ENCODE data around the gene PSMD3. TPM values are rescaled to one million over a fixed set of nuclear protein-coding genes. Genes with fewer than 3 reads are reported as not detected.

The PSMD3 gene
- polyA plus RNA-seq (2011; rRNA removed) (57.0 and 104 TPM in 2 replicates), polyA minus RNA-seq (2011; rRNA and poly(A)+ RNA removed) (60.9 and 77.5 TPM in 2 replicates)

DNA sequence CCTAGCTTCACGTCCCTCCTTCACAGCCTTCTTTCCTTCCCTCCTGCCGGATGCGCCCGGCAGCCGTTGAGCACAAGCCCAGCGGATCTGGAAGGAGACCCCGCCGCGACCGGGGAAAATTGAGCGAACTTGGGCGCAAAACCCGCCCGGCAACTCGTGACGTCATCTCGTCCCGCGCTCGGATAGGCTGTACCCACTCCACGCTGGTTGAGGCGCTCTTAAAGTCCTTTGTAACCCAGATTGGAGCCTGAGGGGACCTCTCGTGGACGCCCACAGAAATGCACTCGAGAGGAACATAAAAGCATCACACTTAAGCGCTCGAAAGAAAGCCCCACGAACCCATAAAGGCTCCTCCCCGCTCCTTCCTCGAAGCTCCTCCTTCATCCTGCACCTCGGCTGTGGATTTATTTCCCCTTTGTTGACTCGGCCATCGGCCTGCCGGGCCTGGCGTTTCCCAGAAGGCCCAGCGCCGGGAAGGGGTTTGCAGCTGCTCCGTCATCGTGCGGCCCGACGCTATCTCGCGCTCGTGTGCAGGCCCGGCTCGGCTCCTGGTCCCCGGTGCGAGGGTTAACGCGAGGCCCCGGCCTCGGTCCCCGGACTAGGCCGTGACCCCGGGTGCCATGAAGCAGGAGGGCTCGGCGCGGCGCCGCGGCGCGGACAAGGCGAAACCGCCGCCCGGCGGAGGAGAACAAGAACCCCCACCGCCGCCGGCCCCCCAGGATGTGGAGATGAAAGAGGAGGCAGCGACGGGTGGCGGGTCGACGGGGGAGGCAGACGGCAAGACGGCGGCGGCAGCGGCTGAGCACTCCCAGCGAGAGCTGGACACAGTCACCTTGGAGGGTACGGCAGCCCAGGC lies at the start of gene PSMD3:
TSS of gene PSMD3 (plus strand) at position 457 of the 856 bp plus-strand sequence. CDS start at position 621, 164 bp downstream.
- peaks cover 12% of the 10 kb centered on the region for H3K36me3 ChIP-seq (ENCODE audit: control insufficient read depth, insufficient read depth, low read length)
- TF ChIP-seq CTCF (IDR thresholded peaks at IDR 0.05; ENCODE audit: insufficient read depth, low read depth, low read length) = peak; percentile 80
- ChIA-PET CTCF (interaction anchor here (0.5 to 5.5 kb wide), 28 partner anchors 10 to 359 kb away, joined by 3 to 51 read pairs (median 3); partner anchors contain the start of genes GSDMA, IKZF3, MED24 and NR1D1), POLR2A (no interaction called here)
- H3K4me3 ChIP-seq (ENCODE audit: low read depth, low read length) = peak within 1 kb of the TSS; percentile 75
- DNase-seq (ENCODE audit: low read depth) = peak; percentile 99
- H3K27me3 ChIP-seq (ENCODE audit: control insufficient read depth, insufficient read depth, low read length) = no peaks in the 10 kb centered on the region

DNA sequence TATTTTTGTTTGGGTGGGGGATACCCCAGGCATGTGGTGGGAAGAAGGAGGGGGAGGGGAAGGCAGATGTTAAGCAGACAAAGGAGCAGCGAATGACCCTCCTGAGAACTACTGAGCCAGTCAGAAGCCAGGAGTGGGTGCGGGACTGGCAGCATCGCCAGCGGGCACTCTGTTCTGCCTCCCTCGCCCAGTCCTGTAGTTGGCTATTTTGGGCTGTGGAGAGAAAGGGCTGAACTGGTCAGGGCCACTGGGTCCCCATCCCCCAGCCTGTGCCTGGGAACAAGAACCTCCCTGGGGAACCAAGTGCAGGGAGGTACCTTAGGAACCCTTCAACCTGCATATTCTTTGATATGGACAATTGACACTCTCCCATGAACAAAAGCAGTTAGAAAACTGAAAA lies 46.7 kb upstream of the PSMD3 start:
- Histone ChIP-seq H3K27me3 (ENCODE audit: control insufficient read depth, insufficient read depth, low read length) (no peaks in the 10 kb centered on the region), H3K4me3 (ENCODE audit: low read depth, low read length) (no peak overlapping the region), H3K36me3 (ENCODE audit: control insufficient read depth, insufficient read depth, low read length) (no peaks in the 10 kb centered on the region)
- CTCF ChIA-PET = no interaction called here
- no peak for TF ChIP-seq CTCF (IDR thresholded peaks at IDR 0.05; ENCODE audit: insufficient read depth, low read depth, low read length)
- POLR2A ChIA-PET = no interaction called here
- DNase-seq (ENCODE audit: low read depth) = no peak

- TF ChIP-seq CTCF (IDR thresholded peaks at IDR 0.05; ENCODE audit: insufficient read depth, low read depth, low read length) = no peak
- ChIA-PET POLR2A (no interaction called here), CTCF (no interaction called here)
- H3K27me3 ChIP-seq (ENCODE audit: control insufficient read depth, insufficient read depth, low read length) = no peaks in the 10 kb centered on the region
- H3K4me3 ChIP-seq (ENCODE audit: low read depth, low read length) = no peak overlapping the region
- no peaks in the 10 kb centered on the region for H3K36me3 ChIP-seq (ENCODE audit: control insufficient read depth, insufficient read depth, low read length)
- no peak for DNase-seq (ENCODE audit: low read depth)
Observed at GRCh38 chr17:39934324-39934723, 46.3 kb upstream of the PSMD3 start.

GRCh38 chr17:39935909-39936308 lies 44.7 kb upstream of the PSMD3 start:
- ChIA-PET POLR2A (no interaction called here), CTCF (interaction anchor here (0.7 kb wide), 1 partner anchor 46 kb away, joined by 3 read pairs; no protein-coding TSS in a partner anchor)
- Histone ChIP-seq H3K4me3 (ENCODE audit: low read depth, low read length) (no peak overlapping the region), H3K36me3 (ENCODE audit: control insufficient read depth, insufficient read depth, low read length) (no peaks in the 10 kb centered on the region), H3K27me3 (ENCODE audit: control insufficient read depth, insufficient read depth, low read length) (no peaks in the 10 kb centered on the region)
- TF ChIP-seq CTCF (IDR thresholded peaks at IDR 0.05; ENCODE audit: insufficient read depth, low read depth, low read length) = no peak
- DNase-seq (ENCODE audit: low read depth) = no peak

DNA sequence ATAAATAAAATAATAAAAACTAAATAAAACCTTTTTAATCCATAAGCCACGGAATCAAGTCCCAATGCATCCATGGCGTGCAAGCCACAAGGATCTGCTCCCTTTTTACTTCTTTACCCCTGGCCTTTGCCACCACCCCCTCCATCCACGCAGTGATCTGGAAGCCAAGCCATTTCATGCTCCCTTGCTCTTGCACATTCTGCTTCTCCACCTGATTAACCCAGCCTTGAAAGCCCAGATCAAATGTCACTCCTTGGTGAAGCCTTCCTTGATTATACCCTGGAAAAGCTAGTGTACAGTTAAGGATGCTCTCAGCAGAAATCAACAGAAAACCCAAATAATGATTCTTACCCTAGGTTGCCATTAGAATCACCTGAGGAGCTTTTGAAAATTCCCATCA lies 43.2 kb upstream of the PSMD3 start:
- no peaks in the 10 kb centered on the region for H3K36me3 ChIP-seq (ENCODE audit: control insufficient read depth, insufficient read depth, low read length)
- no peak for TF ChIP-seq CTCF (IDR thresholded peaks at IDR 0.05; ENCODE audit: insufficient read depth, low read depth, low read length)
- H3K27me3 ChIP-seq (ENCODE audit: control insufficient read depth, insufficient read depth, low read length) = no peaks in the 10 kb centered on the region
- CTCF ChIA-PET = interaction anchor here (1.3 to 5.1 kb wide), 3 partner anchors 20 to 43 kb away, joined by 3 to 32 read pairs (median 4); partner anchors contain the start of gene PSMD3
- no peak overlapping the region for H3K4me3 ChIP-seq (ENCODE audit: low read depth, low read length)
- no peak for DNase-seq (ENCODE audit: low read depth)
- POLR2A ChIA-PET = no interaction called here
